HepG2 (cell line): ENCODE measurements around the gene NPBWR2. TPM values are rescaled to one million over a fixed set of nuclear protein-coding genes. Genes with fewer than 3 reads are reported as not detected.

Experiments
- GLI4 ChIP-seq: sonication (generic); formaldehyde crosslinking; IDR thresholded peaks from 2 replicates; pipeline ENCODE4 v1.5.1; 2020; ENCODE audit warnings: missing genetic modification reagents, mild to moderate bottlenecking, moderate library complexity, borderline replicate concordance
- ZNF777 ChIP-seq: sonication (generic); formaldehyde crosslinking; IDR thresholded peaks from 2 replicates; pipeline ENCODE4 v1.4.0; 2020; ENCODE audit warnings: missing genetic modification reagents
- polyA plus RNA-seq, 8 experiments: library from polyadenylated mRNA; depleted of rRNA in 3 of 8; stranded (reverse) in 7 of 8; unstranded in 1 of 8; fragments of >200 nt; fragmentation: Illumina TruSeq in 4 of 8; extraction: Trizol in 4 of 8; gene quantifications; 2 replicates each; pipeline versions ENCODE4 v1.2.1 to v1.2.3, GENCODE V29; 2011 to 2016; ENCODE audit warnings: low read depth in 4 of 8, missing spikeins in 1 of 8, mixed read lengths in 1 of 8; ENCODE audit not compliant: insufficient read depth in 1 of 8
- total RNA-seq, 5 experiments: library from RNA; depleted of rRNA; stranded (reverse); fragments of >200 nt; fragmentation: Illumina TruSeq; extraction: Trizol; gene quantifications; 2 replicates each; pipeline ENCODE4 v1.2.3, GENCODE V29; 2016; ENCODE audit warnings: low read depth in 1 of 5
- TF ChIP-seq, protein P1 (sequence below): sonication (generic); formaldehyde crosslinking; IDR thresholded peaks from 2 replicates; pipeline ENCODE4 v1.5.1; 2020; ENCODE audit warnings: missing genetic modification reagents, mild to moderate bottlenecking, borderline replicate concordance
- TF ChIP-seq, protein P2 (sequence below): sonication (generic); formaldehyde crosslinking; IDR thresholded peaks from 2 replicates; pipeline ENCODE4 v1.4.0; 2020; ENCODE audit warnings: missing genetic modification reagents
- TF ChIP-seq, protein P3 (sequence below): sonication (generic); formaldehyde crosslinking; IDR thresholded peaks from 2 replicates; pipeline ENCODE4 v1.5.1; 2020; ENCODE audit warnings: mild to moderate bottlenecking, missing genetic modification reagents, borderline replicate concordance
- TF ChIP-seq, protein P4 (sequence below): sonication (generic); formaldehyde crosslinking; IDR thresholded peaks from 2 replicates; pipeline ENCODE4 v1.5.0; 2020; ENCODE audit warnings: missing genetic modification reagents, mild to moderate bottlenecking, borderline replicate concordance
- TF ChIP-seq, protein P5 (sequence below): sonication (generic); formaldehyde crosslinking; conservative IDR thresholded peaks from 2 replicates; pipeline ENCODE4 v1.4.0; 2020; ENCODE audit warnings: missing genetic modification reagents
- TF ChIP-seq, protein P6 (sequence below): sonication (generic); formaldehyde crosslinking; IDR thresholded peaks from 2 replicates; pipeline ENCODE4 v1.9.0; 2021; ENCODE audit warnings: missing genetic modification reagents, borderline replicate concordance

NPBWR2 gene
- total and polyA plus RNA-seq, 2 of the 13 experiments (the other 11 are each of a cell fraction or from before 2014, with no cell fraction given) = not detected

DNA sequence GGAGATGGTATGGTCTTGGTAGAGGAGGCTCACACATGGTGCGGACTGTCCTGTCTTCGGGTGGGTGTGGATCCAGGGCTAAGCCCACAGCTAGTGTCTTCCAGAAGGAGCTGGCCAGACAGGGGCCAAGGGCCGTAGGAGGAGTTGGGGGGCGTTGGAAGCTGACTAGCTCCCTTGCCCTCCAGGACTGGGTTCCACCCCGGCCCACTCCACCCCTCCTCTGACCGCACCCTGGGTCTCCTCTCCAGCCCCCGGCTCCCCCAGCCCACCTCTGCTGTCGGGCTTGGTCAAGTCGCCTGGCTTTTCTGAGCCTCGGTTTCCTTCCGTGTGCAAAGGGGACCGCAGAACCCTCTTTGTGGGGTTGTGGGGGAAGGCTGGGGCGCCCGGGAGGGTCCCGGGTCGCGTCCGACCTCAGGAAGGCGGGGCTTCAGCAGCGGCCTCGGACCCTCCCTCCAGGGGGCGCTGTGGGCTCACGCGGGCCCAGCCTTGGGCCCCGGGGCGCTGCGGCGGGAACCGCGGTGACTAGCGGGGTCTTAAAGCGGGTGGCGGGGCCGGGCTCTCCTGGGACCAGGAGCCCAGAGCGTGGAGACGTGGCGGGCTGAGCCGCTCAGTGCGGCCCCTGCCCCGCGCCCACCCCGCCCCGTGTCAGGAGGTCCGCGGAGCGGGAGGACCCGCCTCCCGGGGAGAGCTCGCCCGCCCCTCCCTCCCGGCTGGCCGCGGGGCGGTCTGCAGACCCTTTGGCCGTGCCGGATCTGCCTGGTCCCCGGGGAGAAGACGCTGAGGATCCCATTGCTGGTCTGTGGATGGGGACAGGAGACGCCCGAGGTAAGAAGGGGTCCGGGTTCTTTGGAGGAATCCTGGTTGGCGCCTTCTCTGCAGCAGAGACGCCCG lies 5.4 kb downstream of the NPBWR2 start (continued):
- TF ChIP-seq GLI4 (0 out of 2 replicates have a peak, but pooled peaks have one; percentile 62), ZNF777 (CRISPR knock-in tag) (no peak)
- TF ChIP-seq, protein P1, sequence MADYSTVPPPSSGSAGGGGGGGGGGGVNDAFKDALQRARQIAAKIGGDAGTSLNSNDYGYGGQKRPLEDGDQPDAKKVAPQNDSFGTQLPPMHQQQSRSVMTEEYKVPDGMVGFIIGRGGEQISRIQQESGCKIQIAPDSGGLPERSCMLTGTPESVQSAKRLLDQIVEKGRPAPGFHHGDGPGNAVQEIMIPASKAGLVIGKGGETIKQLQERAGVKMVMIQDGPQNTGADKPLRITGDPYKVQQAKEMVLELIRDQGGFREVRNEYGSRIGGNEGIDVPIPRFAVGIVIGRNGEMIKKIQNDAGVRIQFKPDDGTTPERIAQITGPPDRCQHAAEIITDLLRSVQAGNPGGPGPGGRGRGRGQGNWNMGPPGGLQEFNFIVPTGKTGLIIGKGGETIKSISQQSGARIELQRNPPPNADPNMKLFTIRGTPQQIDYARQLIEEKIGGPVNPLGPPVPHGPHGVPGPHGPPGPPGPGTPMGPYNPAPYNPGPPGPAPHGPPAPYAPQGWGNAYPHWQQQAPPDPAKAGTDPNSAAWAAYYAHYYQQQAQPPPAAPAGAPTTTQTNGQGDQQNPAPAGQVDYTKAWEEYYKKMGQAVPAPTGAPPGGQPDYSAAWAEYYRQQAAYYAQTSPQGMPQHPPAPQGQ (CRISPR knock-in tag) = no peak
- TF ChIP-seq, protein P2, sequence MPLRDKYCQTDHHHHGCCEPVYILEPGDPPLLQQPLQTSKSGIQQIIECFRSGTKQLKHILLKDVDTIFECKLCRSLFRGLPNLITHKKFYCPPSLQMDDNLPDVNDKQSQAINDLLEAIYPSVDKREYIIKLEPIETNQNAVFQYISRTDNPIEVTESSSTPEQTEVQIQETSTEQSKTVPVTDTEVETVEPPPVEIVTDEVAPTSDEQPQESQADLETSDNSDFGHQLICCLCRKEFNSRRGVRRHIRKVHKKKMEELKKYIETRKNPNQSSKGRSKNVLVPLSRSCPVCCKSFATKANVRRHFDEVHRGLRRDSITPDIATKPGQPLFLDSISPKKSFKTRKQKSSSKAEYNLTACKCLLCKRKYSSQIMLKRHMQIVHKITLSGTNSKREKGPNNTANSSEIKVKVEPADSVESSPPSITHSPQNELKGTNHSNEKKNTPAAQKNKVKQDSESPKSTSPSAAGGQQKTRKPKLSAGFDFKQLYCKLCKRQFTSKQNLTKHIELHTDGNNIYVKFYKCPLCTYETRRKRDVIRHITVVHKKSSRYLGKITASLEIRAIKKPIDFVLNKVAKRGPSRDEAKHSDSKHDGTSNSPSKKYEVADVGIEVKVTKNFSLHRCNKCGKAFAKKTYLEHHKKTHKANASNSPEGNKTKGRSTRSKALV (CRISPR knock-in tag) = no peak
- TF ChIP-seq, protein P3, sequence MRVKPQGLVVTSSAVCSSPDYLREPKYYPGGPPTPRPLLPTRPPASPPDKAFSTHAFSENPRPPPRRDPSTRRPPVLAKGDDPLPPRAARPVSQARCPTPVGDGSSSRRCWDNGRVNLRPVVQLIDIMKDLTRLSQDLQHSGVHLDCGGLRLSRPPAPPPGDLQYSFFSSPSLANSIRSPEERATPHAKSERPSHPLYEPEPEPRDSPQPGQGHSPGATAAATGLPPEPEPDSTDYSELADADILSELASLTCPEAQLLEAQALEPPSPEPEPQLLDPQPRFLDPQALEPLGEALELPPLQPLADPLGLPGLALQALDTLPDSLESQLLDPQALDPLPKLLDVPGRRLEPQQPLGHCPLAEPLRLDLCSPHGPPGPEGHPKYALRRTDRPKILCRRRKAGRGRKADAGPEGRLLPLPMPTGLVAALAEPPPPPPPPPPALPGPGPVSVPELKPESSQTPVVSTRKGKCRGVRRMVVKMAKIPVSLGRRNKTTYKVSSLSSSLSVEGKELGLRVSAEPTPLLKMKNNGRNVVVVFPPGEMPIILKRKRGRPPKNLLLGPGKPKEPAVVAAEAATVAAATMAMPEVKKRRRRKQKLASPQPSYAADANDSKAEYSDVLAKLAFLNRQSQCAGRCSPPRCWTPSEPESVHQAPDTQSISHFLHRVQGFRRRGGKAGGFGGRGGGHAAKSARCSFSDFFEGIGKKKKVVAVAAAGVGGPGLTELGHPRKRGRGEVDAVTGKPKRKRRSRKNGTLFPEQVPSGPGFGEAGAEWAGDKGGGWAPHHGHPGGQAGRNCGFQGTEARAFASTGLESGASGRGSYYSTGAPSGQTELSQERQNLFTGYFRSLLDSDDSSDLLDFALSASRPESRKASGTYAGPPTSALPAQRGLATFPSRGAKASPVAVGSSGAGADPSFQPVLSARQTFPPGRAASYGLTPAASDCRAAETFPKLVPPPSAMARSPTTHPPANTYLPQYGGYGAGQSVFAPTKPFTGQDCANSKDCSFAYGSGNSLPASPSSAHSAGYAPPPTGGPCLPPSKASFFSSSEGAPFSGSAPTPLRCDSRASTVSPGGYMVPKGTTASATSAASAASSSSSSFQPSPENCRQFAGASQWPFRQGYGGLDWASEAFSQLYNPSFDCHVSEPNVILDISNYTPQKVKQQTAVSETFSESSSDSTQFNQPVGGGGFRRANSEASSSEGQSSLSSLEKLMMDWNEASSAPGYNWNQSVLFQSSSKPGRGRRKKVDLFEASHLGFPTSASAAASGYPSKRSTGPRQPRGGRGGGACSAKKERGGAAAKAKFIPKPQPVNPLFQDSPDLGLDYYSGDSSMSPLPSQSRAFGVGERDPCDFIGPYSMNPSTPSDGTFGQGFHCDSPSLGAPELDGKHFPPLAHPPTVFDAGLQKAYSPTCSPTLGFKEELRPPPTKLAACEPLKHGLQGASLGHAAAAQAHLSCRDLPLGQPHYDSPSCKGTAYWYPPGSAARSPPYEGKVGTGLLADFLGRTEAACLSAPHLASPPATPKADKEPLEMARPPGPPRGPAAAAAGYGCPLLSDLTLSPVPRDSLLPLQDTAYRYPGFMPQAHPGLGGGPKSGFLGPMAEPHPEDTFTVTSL (CRISPR knock-in tag) = no peak
- TF ChIP-seq, protein P4, sequence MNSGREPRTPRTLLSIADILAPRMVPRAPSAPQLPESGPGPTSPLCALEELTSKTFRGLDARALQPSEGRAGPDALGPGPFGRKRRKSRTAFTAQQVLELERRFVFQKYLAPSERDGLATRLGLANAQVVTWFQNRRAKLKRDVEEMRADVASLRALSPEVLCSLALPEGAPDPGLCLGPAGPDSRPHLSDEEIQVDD (CRISPR knock-in tag) = no peak
- TF ChIP-seq, protein P5, sequence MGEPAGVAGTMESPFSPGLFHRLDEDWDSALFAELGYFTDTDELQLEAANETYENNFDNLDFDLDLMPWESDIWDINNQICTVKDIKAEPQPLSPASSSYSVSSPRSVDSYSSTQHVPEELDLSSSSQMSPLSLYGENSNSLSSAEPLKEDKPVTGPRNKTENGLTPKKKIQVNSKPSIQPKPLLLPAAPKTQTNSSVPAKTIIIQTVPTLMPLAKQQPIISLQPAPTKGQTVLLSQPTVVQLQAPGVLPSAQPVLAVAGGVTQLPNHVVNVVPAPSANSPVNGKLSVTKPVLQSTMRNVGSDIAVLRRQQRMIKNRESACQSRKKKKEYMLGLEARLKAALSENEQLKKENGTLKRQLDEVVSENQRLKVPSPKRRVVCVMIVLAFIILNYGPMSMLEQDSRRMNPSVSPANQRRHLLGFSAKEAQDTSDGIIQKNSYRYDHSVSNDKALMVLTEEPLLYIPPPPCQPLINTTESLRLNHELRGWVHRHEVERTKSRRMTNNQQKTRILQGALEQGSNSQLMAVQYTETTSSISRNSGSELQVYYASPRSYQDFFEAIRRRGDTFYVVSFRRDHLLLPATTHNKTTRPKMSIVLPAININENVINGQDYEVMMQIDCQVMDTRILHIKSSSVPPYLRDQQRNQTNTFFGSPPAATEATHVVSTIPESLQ (CRISPR knock-in tag) = no peak
- TF ChIP-seq, protein P6, sequence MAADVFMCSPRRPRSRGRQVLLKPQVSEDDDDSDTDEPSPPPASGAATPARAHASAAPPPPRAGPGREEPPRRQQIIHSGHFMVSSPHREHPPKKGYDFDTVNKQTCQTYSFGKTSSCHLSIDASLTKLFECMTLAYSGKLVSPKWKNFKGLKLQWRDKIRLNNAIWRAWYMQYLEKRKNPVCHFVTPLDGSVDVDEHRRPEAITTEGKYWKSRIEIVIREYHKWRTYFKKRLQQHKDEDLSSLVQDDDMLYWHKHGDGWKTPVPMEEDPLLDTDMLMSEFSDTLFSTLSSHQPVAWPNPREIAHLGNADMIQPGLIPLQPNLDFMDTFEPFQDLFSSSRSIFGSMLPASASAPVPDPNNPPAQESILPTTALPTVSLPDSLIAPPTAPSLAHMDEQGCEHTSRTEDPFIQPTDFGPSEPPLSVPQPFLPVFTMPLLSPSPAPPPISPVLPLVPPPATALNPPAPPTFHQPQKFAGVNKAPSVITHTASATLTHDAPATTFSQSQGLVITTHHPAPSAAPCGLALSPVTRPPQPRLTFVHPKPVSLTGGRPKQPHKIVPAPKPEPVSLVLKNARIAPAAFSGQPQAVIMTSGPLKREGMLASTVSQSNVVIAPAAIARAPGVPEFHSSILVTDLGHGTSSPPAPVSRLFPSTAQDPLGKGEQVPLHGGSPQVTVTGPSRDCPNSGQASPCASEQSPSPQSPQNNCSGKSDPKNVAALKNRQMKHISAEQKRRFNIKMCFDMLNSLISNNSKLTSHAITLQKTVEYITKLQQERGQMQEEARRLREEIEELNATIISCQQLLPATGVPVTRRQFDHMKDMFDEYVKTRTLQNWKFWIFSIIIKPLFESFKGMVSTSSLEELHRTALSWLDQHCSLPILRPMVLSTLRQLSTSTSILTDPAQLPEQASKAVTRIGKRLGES (CRISPR knock-in tag) = no peak
